Measurements from ENCODE around the gene AURKAIP1. TPM values are rescaled to one million over a fixed set of nuclear protein-coding genes. Genes with fewer than 3 reads are reported as not detected.

AURKAIP1 gene
- total RNA-seq, 1 donor = 74.6 TPM

- H4K20me1 ChIP-seq (ENCODE audit: insufficient read depth, low read length) = peaks cover 45% of the 10 kb centered on the region
- H3K36me3 ChIP-seq (ENCODE audit: insufficient read depth, low read length) = peaks cover 62% of the 10 kb centered on the region
- H3K27me3 ChIP-seq (ENCODE audit: insufficient read depth, low read length) = no peaks in the 10 kb centered on the region
- H3K4me1 ChIP-seq (ENCODE audit: insufficient read depth, low read length) = peaks cover 20% of the 10 kb centered on the region
- no peak overlapping the region for H2AFZ ChIP-seq (ENCODE audit: low read length)
- peaks cover 85% of the 10 kb centered on the region for H3K79me2 ChIP-seq (ENCODE audit: insufficient read depth, low read length)
- H3K27ac ChIP-seq (ENCODE audit: low read depth, low read length) = peak overlapping the region; percentile 80
- no peak for TF ChIP-seq CTCF (IDR thresholded peaks at IDR 0.05; ENCODE audit: extremely low read depth, low read depth, low read length)
- H3K9me3 ChIP-seq (ENCODE audit: low read depth, low read length) = no peaks in the 10 kb centered on the region
- peak overlapping the region; percentile 99 for H3K4me3 ChIP-seq (ENCODE audit: insufficient read depth, low read length)
- DNase-seq (ENCODE audit: insufficient read length, low spot score, missing footprints) = peak; percentile 73
- peak overlapping the region; percentile 97 for H3K4me2 ChIP-seq (ENCODE audit: insufficient read depth, low read length)
Measured at GRCh38 chr1:1397839-1398523, 23.0 kb upstream of the AURKAIP1 start.

- peaks cover 70% of the 10 kb centered on the region for H3K36me3 ChIP-seq (ENCODE audit: insufficient read depth, low read length)
Measured at GRCh38 chr1:1395166-1395565, 20.2 kb upstream of the AURKAIP1 start.

GRCh38 chr1:1394116-1394515 lies 19.1 kb upstream of the AURKAIP1 start:
- peaks cover 28% of the 10 kb centered on the region for H4K20me1 ChIP-seq (ENCODE audit: insufficient read depth, low read length)
- H3K4me1 ChIP-seq (ENCODE audit: insufficient read depth, low read length) = peaks cover 7% of the 10 kb centered on the region
- H3K9me3 ChIP-seq (ENCODE audit: low read depth, low read length) = no peaks in the 10 kb centered on the region
- peaks cover 74% of the 10 kb centered on the region for H3K79me2 ChIP-seq (ENCODE audit: insufficient read depth, low read length)
- no peak overlapping the region for H2AFZ ChIP-seq (ENCODE audit: low read length)
- TF ChIP-seq CTCF (IDR thresholded peaks at IDR 0.05; ENCODE audit: extremely low read depth, low read depth, low read length) = no peak
- no peak overlapping the region for H3K4me3 ChIP-seq (ENCODE audit: insufficient read depth, low read length)
- H3K36me3 ChIP-seq (ENCODE audit: insufficient read depth, low read length) = peaks cover 80% of the 10 kb centered on the region
- DNase-seq (ENCODE audit: insufficient read length, low spot score, missing footprints) = peak; percentile 67
- no peaks in the 10 kb centered on the region for H3K27me3 ChIP-seq (ENCODE audit: insufficient read depth, low read length)
- no peak overlapping the region for H3K27ac ChIP-seq (ENCODE audit: low read depth, low read length)
- H3K4me2 ChIP-seq (ENCODE audit: insufficient read depth, low read length) = no peak overlapping the region

More at GRCh38 chr1:1395166-1395565, 20.2 kb upstream of the AURKAIP1 start:
- no peak overlapping the region for H3K4me2 ChIP-seq (ENCODE audit: insufficient read depth, low read length)
- no peaks in the 10 kb centered on the region for H3K9me3 ChIP-seq (ENCODE audit: low read depth, low read length)
- peaks cover 9% of the 10 kb centered on the region for H3K4me1 ChIP-seq (ENCODE audit: insufficient read depth, low read length)
- no peak for TF ChIP-seq CTCF (IDR thresholded peaks at IDR 0.05; ENCODE audit: extremely low read depth, low read depth, low read length)
- no peak overlapping the region for H2AFZ ChIP-seq (ENCODE audit: low read length)
- no peak overlapping the region for H3K4me3 ChIP-seq (ENCODE audit: insufficient read depth, low read length)
- no peaks in the 10 kb centered on the region for H3K27me3 ChIP-seq (ENCODE audit: insufficient read depth, low read length)
- H3K79me2 ChIP-seq (ENCODE audit: insufficient read depth, low read length) = peaks cover 79% of the 10 kb centered on the region
- peaks cover 31% of the 10 kb centered on the region for H4K20me1 ChIP-seq (ENCODE audit: insufficient read depth, low read length)
- DNase-seq (ENCODE audit: insufficient read length, low spot score, missing footprints) = no peak
- H3K27ac ChIP-seq (ENCODE audit: low read depth, low read length) = no peak overlapping the region

- TF ChIP-seq CTCF (IDR thresholded peaks at IDR 0.05; ENCODE audit: extremely low read depth, low read depth, low read length) = no peak
- H3K36me3 ChIP-seq (ENCODE audit: insufficient read depth, low read length) = peaks cover 85% of the 10 kb centered on the region
- no peaks in the 10 kb centered on the region for H3K9me3 ChIP-seq (ENCODE audit: low read depth, low read length)
- H3K27ac ChIP-seq (ENCODE audit: low read depth, low read length) = no peak overlapping the region
- H3K27me3 ChIP-seq (ENCODE audit: insufficient read depth, low read length) = no peaks in the 10 kb centered on the region
- no peak for DNase-seq (ENCODE audit: insufficient read length, low spot score, missing footprints)
- H3K4me3 ChIP-seq (ENCODE audit: insufficient read depth, low read length) = no peak overlapping the region
- no peak overlapping the region for H2AFZ ChIP-seq (ENCODE audit: low read length)
- peaks cover 67% of the 10 kb centered on the region for H3K79me2 ChIP-seq (ENCODE audit: insufficient read depth, low read length)
- peaks cover 7% of the 10 kb centered on the region for H3K4me1 ChIP-seq (ENCODE audit: insufficient read depth, low read length)
- H4K20me1 ChIP-seq (ENCODE audit: insufficient read depth, low read length) = peaks cover 27% of the 10 kb centered on the region
- H3K4me2 ChIP-seq (ENCODE audit: insufficient read depth, low read length) = no peak overlapping the region
Measured at GRCh38 chr1:1393428-1393827, 18.4 kb upstream of the AURKAIP1 start.
